Neural progenitor cell (in vitro differentiated cells): ENCODE measurements around the gene RNPS1. TPM values are rescaled to one million over a fixed set of nuclear protein-coding genes. Genes with fewer than 3 reads are reported as not detected.
A peak's percentile ranks its signal among the peaks of the same experiment; 100 is the strongest.

Source experiments
- DNase-seq: peaks from one replicate; pipeline ENCODE4 v3.0.0-alpha.2; 2016; ENCODE audit warnings: low spot score
- H2AFZ ChIP-seq: fragments of 200-600 bp; sonication (generic); replicated peaks from 2 replicates; pipeline ENCODE4 v1.6.1; 2016; ENCODE audit warnings: antibody characterized with exemption
- H3F3A ChIP-seq: fragments of 200-600 bp; sonication (generic); 2 replicates; pipeline ENCODE4 v1.6.1; 2016; ENCODE audit warnings: antibody characterized with exemption, low read depth
- H3K27ac ChIP-seq: fragments of 200-600 bp; sonication (generic); 2 replicates; pipeline ENCODE4 v1.5.1; 2016; ENCODE audit warnings: mild to moderate bottlenecking
- H3K27me3 ChIP-seq: fragments of 200-600 bp; sonication (generic); 2 replicates; pipeline ENCODE4 v1.6.1; 2016; ENCODE audit warnings: mild to moderate bottlenecking, moderate library complexity
- H3K36me3 ChIP-seq: fragments of 200-600 bp; sonication (generic); 2 replicates; pipeline ENCODE4 v1.5.1; 2016
- H3K4me1 ChIP-seq: fragments of 200-600 bp; sonication (generic); 2 replicates; pipeline ENCODE4 v1.6.1; 2016; ENCODE audit warnings: mixed run types
- H3K4me2 ChIP-seq: fragments of 200-600 bp; sonication (generic); 2 replicates; pipeline ENCODE4 v1.6.1; 2016
- H3K4me3 ChIP-seq: fragments of 200-600 bp; sonication (generic); 2 replicates; pipeline ENCODE4 v1.5.1; 2016
- H3K79me2 ChIP-seq: fragments of 200-600 bp; sonication (generic); 2 replicates; pipeline ENCODE4 v1.6.1; 2016; ENCODE audit warnings: low read depth
- H3K9ac ChIP-seq: fragments of 200-600 bp; sonication (generic); 2 replicates; pipeline ENCODE4 v1.6.1; 2016
- H3K9me3 ChIP-seq: fragments of 200-600 bp; sonication (generic); 2 replicates; pipeline ENCODE4 v1.5.1; 2016; ENCODE audit warnings: low read depth
- H4K20me1 ChIP-seq: fragments of 200-600 bp; sonication (generic); 2 replicates; pipeline ENCODE4 v1.6.1; 2016; ENCODE audit warnings: low read depth
- H3K27ac Mint-ChIP-seq: 3 replicates; pipeline ENCODE4 v1.8.0; 2021; ENCODE audit warnings: mixed read lengths
- H3K27me3 Mint-ChIP-seq: 2 replicates; pipeline ENCODE4 v1.8.0; 2022; ENCODE audit warnings: low read depth, mild to moderate bottlenecking, inconsistent platforms, moderate library complexity, mixed read lengths; ENCODE audit not compliant: insufficient read depth
- H3K36me3 Mint-ChIP-seq: 3 replicates; pipeline ENCODE4 v1.8.0; 2021; ENCODE audit warnings: mixed read lengths
- H3K4me1 Mint-ChIP-seq: 3 replicates; pipeline ENCODE4 v1.8.0; 2021; ENCODE audit warnings: mixed read lengths
- H3K4me3 Mint-ChIP-seq: 3 replicates; pipeline ENCODE4 v1.8.0; 2021; ENCODE audit warnings: mild to moderate bottlenecking, moderate library complexity, mixed read lengths
- H3K9me3 Mint-ChIP-seq: 3 replicates; pipeline ENCODE4 v1.8.0; 2020; ENCODE audit warnings: mixed read lengths
- EZH2 ChIP-seq: fragments of 200-600 bp; sonication (generic); IDR thresholded peaks from 2 replicates; pipeline ENCODE4 v1.6.1; 2017; ENCODE audit warnings: antibody characterized with exemption, mild to moderate bottlenecking, moderate library complexity
- EZH2phosphoT487 ChIP-seq: fragments of 200-600 bp; sonication (generic); IDR thresholded peaks from 2 replicates; pipeline ENCODE4 v1.6.1; 2017; ENCODE audit warnings: antibody characterized with exemption
- total RNA-seq: library from RNA; depleted of rRNA; stranded (reverse); fragments of >200 nt; gene quantifications from 2 replicates; pipeline ENCODE4 v1.2.3, GENCODE V29; 2015; ENCODE audit warnings: low replicate concordance
- TF ChIP-seq, protein P1 (sequence below): fragments of 200-600 bp; sonication (generic); IDR thresholded peaks from 2 replicates; pipeline ENCODE4 v1.5.1; 2017; ENCODE audit warnings: antibody characterized with exemption, mild to moderate bottlenecking

RNPS1 gene
- total RNA-seq, 1 donor from 2014 or later: 176 TPM

DNA sequence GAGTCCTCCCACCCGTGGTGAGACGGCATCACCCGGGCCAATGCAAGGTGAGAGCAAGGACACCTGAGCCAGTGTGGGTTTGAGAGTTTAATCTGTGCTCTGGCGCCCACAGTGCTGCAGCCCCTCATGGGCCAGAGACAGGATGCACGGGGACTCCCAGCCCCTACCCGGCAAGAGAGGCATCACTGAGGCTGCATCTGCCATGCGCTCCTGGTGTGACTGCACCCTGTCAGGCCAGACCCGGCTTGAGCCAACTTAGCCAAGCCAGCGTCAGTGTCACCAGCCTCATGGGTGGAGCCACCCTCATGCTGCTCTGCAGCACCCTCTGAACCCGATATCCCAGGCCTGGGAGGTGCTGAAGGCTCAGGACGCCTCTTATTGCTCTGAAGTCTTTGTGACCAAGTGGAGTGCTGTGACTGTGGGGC is 56.0 kb downstream of the RNPS1 start:
- Histone ChIP-seq H3K27ac (no peak overlapping the region), H3K4me2 (no peak overlapping the region), H3K27me3 (no peaks in the 10 kb centered on the region), H3K9me3 (no peaks in the 10 kb centered on the region), H2AFZ (no peak overlapping the region), H3K79me2 (peaks cover 35% of the 10 kb centered on the region), H3K4me3 (no peak overlapping the region), H4K20me1 (peaks cover 41% of the 10 kb centered on the region), H3K4me1 (peaks cover 11% of the 10 kb centered on the region), H3F3A (peaks cover 48% of the 10 kb centered on the region), H3K9ac (no peak overlapping the region), H3K36me3 (no peaks in the 10 kb centered on the region)
- DNase-seq: no peak
- H3K27me3 Mint-ChIP-seq: peaks cover 11% of the 10 kb centered on the region
- H3K4me3 Mint-ChIP-seq: peak overlapping the region; percentile 73
- H3K36me3 Mint-ChIP-seq: peaks cover 9% of the 10 kb centered on the region
- H3K4me1 Mint-ChIP-seq: peaks cover 25% of the 10 kb centered on the region
- H3K27ac Mint-ChIP-seq: no peak overlapping the region
- no peaks in the 10 kb centered on the region for H3K9me3 Mint-ChIP-seq
- TF ChIP-seq EZH2: no peak
- no peak for TF ChIP-seq EZH2phosphoT487
- TF ChIP-seq, protein P1, sequence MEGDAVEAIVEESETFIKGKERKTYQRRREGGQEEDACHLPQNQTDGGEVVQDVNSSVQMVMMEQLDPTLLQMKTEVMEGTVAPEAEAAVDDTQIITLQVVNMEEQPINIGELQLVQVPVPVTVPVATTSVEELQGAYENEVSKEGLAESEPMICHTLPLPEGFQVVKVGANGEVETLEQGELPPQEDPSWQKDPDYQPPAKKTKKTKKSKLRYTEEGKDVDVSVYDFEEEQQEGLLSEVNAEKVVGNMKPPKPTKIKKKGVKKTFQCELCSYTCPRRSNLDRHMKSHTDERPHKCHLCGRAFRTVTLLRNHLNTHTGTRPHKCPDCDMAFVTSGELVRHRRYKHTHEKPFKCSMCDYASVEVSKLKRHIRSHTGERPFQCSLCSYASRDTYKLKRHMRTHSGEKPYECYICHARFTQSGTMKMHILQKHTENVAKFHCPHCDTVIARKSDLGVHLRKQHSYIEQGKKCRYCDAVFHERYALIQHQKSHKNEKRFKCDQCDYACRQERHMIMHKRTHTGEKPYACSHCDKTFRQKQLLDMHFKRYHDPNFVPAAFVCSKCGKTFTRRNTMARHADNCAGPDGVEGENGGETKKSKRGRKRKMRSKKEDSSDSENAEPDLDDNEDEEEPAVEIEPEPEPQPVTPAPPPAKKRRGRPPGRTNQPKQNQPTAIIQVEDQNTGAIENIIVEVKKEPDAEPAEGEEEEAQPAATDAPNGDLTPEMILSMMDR: no peak

DNA sequence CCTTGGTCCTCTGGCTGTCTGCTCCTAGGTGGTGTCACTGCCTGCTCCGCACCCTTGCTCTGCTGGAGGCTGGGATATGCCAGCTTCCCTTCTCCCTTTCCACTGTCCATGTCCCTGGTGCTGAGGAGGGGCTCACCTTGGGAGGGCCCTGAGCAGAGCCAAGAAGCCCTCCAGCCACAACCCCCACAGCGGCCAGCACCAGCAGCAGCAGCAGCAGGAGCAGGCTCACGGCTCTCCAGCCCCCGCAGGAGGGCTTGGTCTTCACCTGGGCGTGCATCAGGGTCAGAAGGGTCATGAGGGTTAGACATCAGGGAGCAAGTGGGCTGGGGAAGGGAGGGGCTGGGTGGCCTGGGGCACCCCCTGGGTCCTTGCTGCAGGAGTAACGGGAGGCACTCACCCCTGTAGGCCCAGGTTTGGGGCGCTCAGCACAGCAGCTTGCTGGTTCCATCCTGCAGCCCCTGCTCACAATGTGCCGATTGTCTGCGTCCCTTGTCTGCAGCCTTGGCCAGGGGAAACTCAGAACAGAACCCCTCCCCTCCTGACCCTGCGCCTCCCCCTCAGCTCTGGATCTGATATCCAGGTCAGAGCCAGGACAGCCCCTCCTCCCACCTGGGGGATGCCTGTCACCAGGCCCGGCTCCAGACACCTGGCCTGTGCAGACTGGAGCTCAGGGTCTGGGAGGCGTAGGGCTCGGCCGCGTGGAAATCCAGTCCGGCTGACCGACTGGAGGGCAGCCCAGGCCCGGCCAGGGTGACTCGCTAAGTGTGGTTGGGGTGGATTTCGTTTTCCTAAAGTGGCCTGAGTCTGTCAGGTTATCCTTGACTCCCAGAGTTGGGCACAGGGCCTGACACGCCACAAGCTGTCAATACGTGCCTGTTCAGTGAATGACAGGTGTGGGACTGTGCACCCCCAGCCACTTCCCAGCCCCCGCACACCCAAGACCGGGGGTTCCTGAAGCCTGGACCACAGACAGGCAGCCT is 57.2 kb downstream of the RNPS1 start, which contains the start of gene BRICD5:
Gene BRICD5 (minus strand): TSS at position 478 of the 980 bp plus-strand sequence. CDS start 30 bp downstream, at position 448.
- Mint-ChIP-seq H3K27me3 (peaks cover 13% of the 10 kb centered on the region), H3K27ac (no peak within 1 kb of the TSS), H3K4me1 (peaks cover 28% of the 10 kb centered on the region), H3K36me3 (peaks cover 12% of the 10 kb centered on the region), H3K4me3 (peak within 1 kb of the TSS; percentile 73), H3K9me3 (no peaks in the 10 kb centered on the region)
- Histone ChIP-seq H3K27ac (peak within 1 kb of the TSS; percentile 58), H3F3A (peaks cover 43% of the 10 kb centered on the region), H3K79me2 (peaks cover 41% of the 10 kb centered on the region), H3K9ac (no peak within 1 kb of the TSS), H2AFZ (no peak within 1 kb of the TSS), H3K36me3 (no peaks in the 10 kb centered on the region), H3K27me3 (no peaks in the 10 kb centered on the region), H3K9me3 (no peaks in the 10 kb centered on the region), H3K4me3 (no peak within 1 kb of the TSS), H3K4me1 (peaks cover 16% of the 10 kb centered on the region), H4K20me1 (peaks cover 41% of the 10 kb centered on the region), H3K4me2 (no peak within 1 kb of the TSS)
- no peak for DNase-seq
- TF ChIP-seq EZH2phosphoT487 (no peak), EZH2 (no peak)
- TF ChIP-seq, protein P1: no peak

DNA sequence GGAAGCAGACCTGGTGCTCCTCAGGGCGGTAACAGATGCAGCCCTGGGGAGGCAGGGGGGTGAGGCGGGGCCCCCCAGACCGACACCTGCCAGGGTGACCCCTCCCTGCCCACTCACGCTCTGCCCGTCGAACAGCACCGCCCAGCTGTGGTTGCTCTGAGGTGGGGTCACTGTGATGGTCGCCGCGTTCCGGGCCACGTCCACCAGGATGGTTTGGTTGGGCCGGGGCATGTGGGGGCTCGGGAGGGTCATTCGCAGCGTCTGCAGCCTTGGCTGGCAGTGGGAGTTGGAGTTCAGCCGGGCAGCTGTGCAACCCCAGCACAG is 58.0 kb downstream of the RNPS1 start:
- Histone ChIP-seq H3F3A (peaks cover 37% of the 10 kb centered on the region), H3K4me1 (peaks cover 16% of the 10 kb centered on the region), H3K4me3 (no peak overlapping the region), H4K20me1 (peaks cover 41% of the 10 kb centered on the region), H2AFZ (no peak overlapping the region), H3K9ac (no peak overlapping the region), H3K27me3 (no peaks in the 10 kb centered on the region), H3K27ac (no peak overlapping the region), H3K79me2 (peaks cover 42% of the 10 kb centered on the region), H3K4me2 (no peak overlapping the region), H3K9me3 (no peaks in the 10 kb centered on the region), H3K36me3 (no peaks in the 10 kb centered on the region)
- DNase-seq: no peak
- Mint-ChIP-seq H3K27me3 (peaks cover 13% of the 10 kb centered on the region), H3K4me3 (no peak overlapping the region), H3K36me3 (peaks cover 12% of the 10 kb centered on the region), H3K9me3 (no peaks in the 10 kb centered on the region), H3K4me1 (peaks cover 27% of the 10 kb centered on the region), H3K27ac (no peak overlapping the region)
- TF ChIP-seq, protein P1: no peak
- TF ChIP-seq EZH2: no peak
- TF ChIP-seq EZH2phosphoT487: no peak
